HEK293 (cell line): ENCODE data around the gene OR2V1.

Experiments used
- KLF7 ChIP-seq: fragments of 450-650 bp; formaldehyde crosslinking; IDR thresholded peaks from 2 replicates; pipeline ENCODE4 v1.5.1; 2016; ENCODE audit warnings: missing biosample characterization, missing genetic modification characterization, borderline replicate concordance
- MZF1 ChIP-seq: fragments of 450-650 bp; formaldehyde crosslinking; IDR thresholded peaks from 2 replicates; pipeline ENCODE4 v1.5.1; 2017; ENCODE audit warnings: missing biosample characterization, missing genetic modification characterization, borderline replicate concordance
- TCF7L2 ChIP-seq: IDR thresholded peaks from 2 replicates; pipeline ENCODE4 v1.6.1; 2011; ENCODE audit warnings: low read depth, mild to moderate bottlenecking, inconsistent platforms, low read length, moderate library complexity, borderline replicate concordance
- ZBTB17 ChIP-seq: fragments of 450-650 bp; formaldehyde crosslinking; IDR thresholded peaks from 2 replicates; pipeline ENCODE4 v1.5.1; 2016; ENCODE audit warnings: missing biosample characterization, missing genetic modification characterization
- ZNF311 ChIP-seq: fragments of 450-650 bp; formaldehyde crosslinking; IDR thresholded peaks from 2 replicates; pipeline ENCODE4 v1.5.1; 2017; ENCODE audit warnings: missing biosample characterization, missing genetic modification characterization, borderline replicate concordance
- ZNF391 ChIP-seq: fragments of 450-650 bp; formaldehyde crosslinking; IDR thresholded peaks from 2 replicates; pipeline ENCODE4 v1.5.1; 2016; ENCODE audit warnings: low read depth, missing biosample characterization, missing genetic modification characterization, borderline replicate concordance
- ZNF404 ChIP-seq: fragments of 450-650 bp; formaldehyde crosslinking; IDR thresholded peaks from 2 replicates; pipeline ENCODE4 v1.5.1; 2017; ENCODE audit warnings: missing biosample characterization, missing genetic modification characterization
- ZNF426 ChIP-seq: fragments of 450-650 bp; formaldehyde crosslinking; IDR thresholded peaks from 2 replicates; pipeline ENCODE4 v1.5.1; 2017; ENCODE audit warnings: missing biosample characterization, missing genetic modification characterization, mild to moderate bottlenecking, inconsistent platforms, moderate library complexity
- ZNF510 ChIP-seq: fragments of 450-650 bp; formaldehyde crosslinking; IDR thresholded peaks from 2 replicates; pipeline ENCODE4 v1.5.1; 2018; ENCODE audit warnings: mild to moderate bottlenecking, missing genetic modification characterization, missing biosample characterization; ENCODE audit not compliant: insufficient replicate concordance
- ZSCAN23 ChIP-seq: fragments of 450-650 bp; formaldehyde crosslinking; IDR thresholded peaks from 2 replicates; pipeline ENCODE4 v1.5.1; 2016; ENCODE audit warnings: missing biosample characterization, missing genetic modification characterization
- ZSCAN30 ChIP-seq: fragments of 450-650 bp; IDR thresholded peaks from 2 replicates; pipeline ENCODE4 v1.5.1; 2018; ENCODE audit warnings: missing biosample characterization, mild to moderate bottlenecking, missing genetic modification characterization, moderate library complexity
- TF ChIP-seq, protein P1 (sequence below): fragments of 450-650 bp; formaldehyde crosslinking; IDR thresholded peaks from 2 replicates; pipeline ENCODE4 v1.5.1; 2016; ENCODE audit warnings: missing biosample characterization, missing genetic modification characterization
- TF ChIP-seq, protein P2 (sequence below): fragments of 450-650 bp; formaldehyde crosslinking; conservative IDR thresholded peaks from 2 replicates; pipeline ENCODE4 v1.5.1; 2016; ENCODE audit warnings: low read depth, missing biosample characterization, missing genetic modification characterization
- TF ChIP-seq, protein P3 (sequence below): fragments of 450-650 bp; formaldehyde crosslinking; IDR thresholded peaks from 2 replicates; pipeline ENCODE4 v1.5.1; 2016; ENCODE audit warnings: missing biosample characterization, missing genetic modification characterization

DNA sequence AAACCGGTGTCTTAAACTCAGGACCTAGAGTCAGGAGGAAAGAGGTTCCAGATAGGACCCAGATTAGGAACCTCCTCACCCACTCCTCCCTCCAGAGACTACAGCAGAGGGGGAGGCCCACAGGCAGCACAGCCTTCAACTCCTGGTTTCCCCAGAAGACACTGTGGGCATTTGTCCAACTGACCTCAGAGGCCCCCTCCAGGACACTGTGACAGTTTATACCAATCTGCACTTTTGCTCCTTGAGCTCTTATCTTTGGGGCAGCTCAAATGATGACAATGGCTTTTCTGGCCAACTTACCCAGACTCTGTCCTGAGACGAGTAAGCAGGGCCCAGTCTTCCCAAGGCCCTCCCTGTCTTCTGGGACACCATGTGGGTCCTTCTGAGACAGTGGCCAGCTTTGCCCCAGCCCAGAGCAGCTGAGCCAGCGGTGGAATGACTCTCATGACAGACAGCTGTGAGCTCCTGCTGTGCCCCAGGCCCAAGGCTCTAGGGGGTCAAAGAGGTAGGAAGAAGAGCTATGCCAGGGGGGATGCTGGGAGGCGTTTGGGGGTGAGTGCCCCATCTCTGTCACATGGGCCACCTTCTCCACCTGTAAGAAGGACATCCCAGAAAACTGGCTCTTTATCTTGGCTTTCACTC lies 30.7 kb upstream of the OR2V1 start:
- TF ChIP-seq ZSCAN30 (no peak), KLF7 (tag by site-specific recombination) (no peak), ZNF510 (no peak), ZNF426 (tag by site-specific recombination) (no peak), MZF1 (tag by site-specific recombination) (no peak), ZNF404 (tag by site-specific recombination) (no peak), ZNF311 (no peak), ZSCAN23 (no peak), TCF7L2 (no peak), ZBTB17 (tag by site-specific recombination) (no peak; the same call in 1 of the 2 replicates), ZNF391 (tag by site-specific recombination) (no peak)
- TF ChIP-seq, protein P1, sequence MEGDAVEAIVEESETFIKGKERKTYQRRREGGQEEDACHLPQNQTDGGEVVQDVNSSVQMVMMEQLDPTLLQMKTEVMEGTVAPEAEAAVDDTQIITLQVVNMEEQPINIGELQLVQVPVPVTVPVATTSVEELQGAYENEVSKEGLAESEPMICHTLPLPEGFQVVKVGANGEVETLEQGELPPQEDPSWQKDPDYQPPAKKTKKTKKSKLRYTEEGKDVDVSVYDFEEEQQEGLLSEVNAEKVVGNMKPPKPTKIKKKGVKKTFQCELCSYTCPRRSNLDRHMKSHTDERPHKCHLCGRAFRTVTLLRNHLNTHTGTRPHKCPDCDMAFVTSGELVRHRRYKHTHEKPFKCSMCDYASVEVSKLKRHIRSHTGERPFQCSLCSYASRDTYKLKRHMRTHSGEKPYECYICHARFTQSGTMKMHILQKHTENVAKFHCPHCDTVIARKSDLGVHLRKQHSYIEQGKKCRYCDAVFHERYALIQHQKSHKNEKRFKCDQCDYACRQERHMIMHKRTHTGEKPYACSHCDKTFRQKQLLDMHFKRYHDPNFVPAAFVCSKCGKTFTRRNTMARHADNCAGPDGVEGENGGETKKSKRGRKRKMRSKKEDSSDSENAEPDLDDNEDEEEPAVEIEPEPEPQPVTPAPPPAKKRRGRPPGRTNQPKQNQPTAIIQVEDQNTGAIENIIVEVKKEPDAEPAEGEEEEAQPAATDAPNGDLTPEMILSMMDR (tag by site-specific recombination), result no peak
- TF ChIP-seq, protein P2, sequence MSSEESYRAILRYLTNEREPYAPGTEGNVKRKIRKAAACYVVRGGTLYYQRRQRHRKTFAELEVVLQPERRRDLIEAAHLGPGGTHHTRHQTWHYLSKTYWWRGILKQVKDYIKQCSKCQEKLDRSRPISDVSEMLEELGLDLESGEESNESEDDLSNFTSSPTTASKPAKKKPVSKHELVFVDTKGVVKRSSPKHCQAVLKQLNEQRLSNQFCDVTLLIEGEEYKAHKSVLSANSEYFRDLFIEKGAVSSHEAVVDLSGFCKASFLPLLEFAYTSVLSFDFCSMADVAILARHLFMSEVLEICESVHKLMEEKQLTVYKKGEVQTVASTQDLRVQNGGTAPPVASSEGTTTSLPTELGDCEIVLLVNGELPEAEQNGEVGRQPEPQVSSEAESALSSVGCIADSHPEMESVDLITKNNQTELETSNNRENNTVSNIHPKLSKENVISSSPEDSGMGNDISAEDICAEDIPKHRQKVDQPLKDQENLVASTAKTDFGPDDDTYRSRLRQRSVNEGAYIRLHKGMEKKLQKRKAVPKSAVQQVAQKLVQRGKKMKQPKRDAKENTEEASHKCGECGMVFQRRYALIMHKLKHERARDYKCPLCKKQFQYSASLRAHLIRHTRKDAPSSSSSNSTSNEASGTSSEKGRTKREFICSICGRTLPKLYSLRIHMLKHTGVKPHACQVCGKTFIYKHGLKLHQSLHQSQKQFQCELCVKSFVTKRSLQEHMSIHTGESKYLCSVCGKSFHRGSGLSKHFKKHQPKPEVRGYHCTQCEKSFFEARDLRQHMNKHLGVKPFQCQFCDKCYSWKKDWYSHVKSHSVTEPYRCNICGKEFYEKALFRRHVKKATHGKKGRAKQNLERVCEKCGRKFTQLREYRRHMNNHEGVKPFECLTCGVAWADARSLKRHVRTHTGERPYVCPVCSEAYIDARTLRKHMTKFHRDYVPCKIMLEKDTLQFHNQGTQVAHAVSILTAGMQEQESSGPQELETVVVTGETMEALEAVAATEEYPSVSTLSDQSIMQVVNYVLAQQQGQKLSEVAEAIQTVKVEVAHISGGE (tag by site-specific recombination), result no peak
- TF ChIP-seq, protein P3, sequence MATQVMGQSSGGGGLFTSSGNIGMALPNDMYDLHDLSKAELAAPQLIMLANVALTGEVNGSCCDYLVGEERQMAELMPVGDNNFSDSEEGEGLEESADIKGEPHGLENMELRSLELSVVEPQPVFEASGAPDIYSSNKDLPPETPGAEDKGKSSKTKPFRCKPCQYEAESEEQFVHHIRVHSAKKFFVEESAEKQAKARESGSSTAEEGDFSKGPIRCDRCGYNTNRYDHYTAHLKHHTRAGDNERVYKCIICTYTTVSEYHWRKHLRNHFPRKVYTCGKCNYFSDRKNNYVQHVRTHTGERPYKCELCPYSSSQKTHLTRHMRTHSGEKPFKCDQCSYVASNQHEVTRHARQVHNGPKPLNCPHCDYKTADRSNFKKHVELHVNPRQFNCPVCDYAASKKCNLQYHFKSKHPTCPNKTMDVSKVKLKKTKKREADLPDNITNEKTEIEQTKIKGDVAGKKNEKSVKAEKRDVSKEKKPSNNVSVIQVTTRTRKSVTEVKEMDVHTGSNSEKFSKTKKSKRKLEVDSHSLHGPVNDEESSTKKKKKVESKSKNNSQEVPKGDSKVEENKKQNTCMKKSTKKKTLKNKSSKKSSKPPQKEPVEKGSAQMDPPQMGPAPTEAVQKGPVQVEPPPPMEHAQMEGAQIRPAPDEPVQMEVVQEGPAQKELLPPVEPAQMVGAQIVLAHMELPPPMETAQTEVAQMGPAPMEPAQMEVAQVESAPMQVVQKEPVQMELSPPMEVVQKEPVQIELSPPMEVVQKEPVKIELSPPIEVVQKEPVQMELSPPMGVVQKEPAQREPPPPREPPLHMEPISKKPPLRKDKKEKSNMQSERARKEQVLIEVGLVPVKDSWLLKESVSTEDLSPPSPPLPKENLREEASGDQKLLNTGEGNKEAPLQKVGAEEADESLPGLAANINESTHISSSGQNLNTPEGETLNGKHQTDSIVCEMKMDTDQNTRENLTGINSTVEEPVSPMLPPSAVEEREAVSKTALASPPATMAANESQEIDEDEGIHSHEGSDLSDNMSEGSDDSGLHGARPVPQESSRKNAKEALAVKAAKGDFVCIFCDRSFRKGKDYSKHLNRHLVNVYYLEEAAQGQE (tag by site-specific recombination), result no peak
